Measurements from ENCODE around the gene DNAL4. TPM values are rescaled to one million over a fixed set of nuclear protein-coding genes. Genes with fewer than 3 reads are reported as not detected.
A peak's percentile ranks its signal among the peaks of the same experiment; 100 is the strongest.

Gene DNAL4
- total and polyA plus RNA-seq, 10 of the 15 experiments (the other 5 are each of a cell fraction or from before 2014, with no cell fraction given), result 0.35 to 8.5 (median 6.3) TPM; not detected in 1

GRCh38 chr22:38733329-38733723 is 60.6 kb downstream of the DNAL4 start (continued):
- TF ChIP-seq RB1 (IDR thresholded peaks at IDR 0.05; ENCODE audit: borderline replicate concordance), result 0 out of 2 replicates have a peak, but pooled peaks have one; percentile 19
- no peak for TF ChIP-seq RCOR1 (conservative IDR thresholded peaks at IDR 0.05; ENCODE audit: low read depth, low read length)
- TF ChIP-seq SMC3 (IDR thresholded peaks at IDR 0.05; ENCODE audit: borderline replicate concordance, low read length), result peak; percentile 48; the same call in 1 of the 2 replicates
- TF ChIP-seq CEBPB (IDR thresholded peaks at IDR 0.05; ENCODE audit: borderline replicate concordance in 1 of 2, low read depth in 2 of 2, low read length in 2 of 2), result no peak
- no peak for TF ChIP-seq WRNIP1 (IDR thresholded peaks at IDR 0.05; ENCODE audit: borderline replicate concordance, low read depth, low read length)
- TF ChIP-seq SMAD5 (IDR thresholded peaks at IDR 0.05; ENCODE audit: low read depth), result no peak

- ChIA-PET CTCF (interaction anchor here (0.9 to 3.7 kb wide), 7 partner anchors 7 to 37 kb away, joined by 3 to 26 read pairs (median 6); no protein-coding TSS in a partner anchor), RAD21 (ENCODE audit: unreplicated experiment) (interaction anchor here (0.7 kb wide), 1 partner anchor 37 kb away, joined by 3 read pairs; no protein-coding TSS in a partner anchor), POLR2A (interaction anchor here (0.5 to 1.3 kb wide), 2 partner anchors 17 to 284 kb away, joined by 3 to 6 read pairs; no protein-coding TSS in a partner anchor), SMC1A (ENCODE audit: uncharacterized antibody, unreplicated experiment) (interaction anchor here (0.8 kb wide), 1 partner anchor 51 kb away, joined by 3 read pairs; the partner anchor contains the start of gene TOMM22)
- in situ Hi-C loops (cut with MboI) (no loop called here), intact Hi-C loops (cut with micrococcal nuclease; ENCODE audit: unreplicated experiment) (no loop called here)
- Histone ChIP-seq H3K4me3 (no peak overlapping the region), H3K4me2 (ENCODE audit: control insufficient read depth, insufficient read depth) (no peak overlapping the region), H3K27ac (ENCODE audit: control insufficient read depth, insufficient read depth) (no peak overlapping the region), H4K20me1 (ENCODE audit: control insufficient read depth, insufficient read depth) (peaks cover 2% of the 10 kb centered on the region; the same call in 1 of the 2 replicates), H3K9ac (ENCODE audit: control insufficient read depth, insufficient read depth, low read length) (no peak overlapping the region), H3K4me1 (ENCODE audit: control insufficient read depth, insufficient read depth, low read length) (no peaks in the 10 kb centered on the region), H3K27me3 (replicated peaks in 1 of 2; ENCODE audit: control insufficient read depth in 2 of 2, insufficient read depth in 2 of 2, low read length in 1 of 2) (no peaks in the 10 kb centered on the region), H3K36me3 (ENCODE audit: control insufficient read depth in 2 of 2, insufficient read depth in 2 of 2, low read length in 1 of 2) (peaks cover 24 to 65% of the 10 kb centered on the region in 2 experiments), H3K79me2 (ENCODE audit: control insufficient read depth, insufficient read depth, low read length) (no peaks in the 10 kb centered on the region), H3K9me3 (replicated peaks; ENCODE audit: control insufficient read depth, insufficient read depth, low read length) (no peaks in the 10 kb centered on the region), H2AFZ (ENCODE audit: control insufficient read depth, low read depth, low read length) (no peak overlapping the region)
- TF ChIP-seq POLR2A (IDR thresholded peaks at IDR 0.05; ENCODE audit: low read depth, low read length) (peak; percentile 77), TCF12 (IDR thresholded peaks at IDR 0.05; ENCODE audit: low read depth, low read length) (no peak)
- FAIRE-seq (no peak), DNase-seq (ENCODE audit: low read depth, low spot score) (no peak), ATAC-seq (no peak)
- BruUV-seq (replicated peaks), result no TSS peak
- 72% methylated on average over 13 of the region's 13 CpGs for WGBS (ENCODE audit: insufficient coverage, insufficient replicate concordance, low lambda C conversion rate, missing lambda C conversion rate)
Measured at GRCh38 chr22:38732251-38732815, 61.6 kb downstream of the DNAL4 start.
